K562 (cell line): ENCODE measurements around the gene FGF16.

Experiments used
- EP300 ChIP-seq: IDR thresholded peaks from 2 replicates; pipeline ENCODE4 v1.6.1; 2012; ENCODE audit warnings: low read length, improper control_type of control experiment
- MEIS2 ChIP-seq: fragments of 450-650 bp; IDR thresholded peaks from 2 replicates; pipeline ENCODE4 v1.6.1; 2014; ENCODE audit warnings: mild to moderate bottlenecking; ENCODE audit not compliant: partially characterized antibody
- PHB2 ChIP-seq: fragments of 450-650 bp; IDR thresholded peaks from 2 replicates; pipeline ENCODE4 v1.6.1; 2017; ENCODE audit warnings: low read depth
- PYGO2 ChIP-seq: fragments of 450-650 bp; IDR thresholded peaks from 2 replicates; pipeline ENCODE4 v1.6.1; 2016; ENCODE audit warnings: mild to moderate bottlenecking, missing genetic modification characterization, moderate library complexity, missing compliant biosample characterization
- RB1 ChIP-seq: fragments of 450-650 bp; IDR thresholded peaks from 2 replicates; pipeline ENCODE4 v1.6.1; 2017; ENCODE audit warnings: low read depth, mild to moderate bottlenecking
- SP2 ChIP-seq: IDR thresholded peaks from 2 replicates; pipeline ENCODE4 v1.6.1; 2011; ENCODE audit warnings: mild to moderate bottlenecking, low read depth, low read length, moderate library complexity; ENCODE audit not compliant: poor library complexity, severe bottlenecking; ENCODE audit errors: extremely low read depth
- YBX1 ChIP-seq: fragments of 450-650 bp; IDR thresholded peaks from 2 replicates; pipeline ENCODE4 v1.7.1; 2016; ENCODE audit warnings: mild to moderate bottlenecking
- ZNF146 ChIP-seq: IDR thresholded peaks from one replicate; pipeline ENCODE4 v1.6.1; 2018; ENCODE audit warnings: missing compliant biosample characterization; ENCODE audit not compliant: unreplicated experiment
- ZNF551 ChIP-seq: fragments of 250-450 bp; sonication (Bioruptor Pico); IDR thresholded peaks from 2 replicates; pipeline ENCODE4 v1.5.0; 2021; ENCODE audit warnings: mild to moderate bottlenecking, moderate library complexity
- TF ChIP-seq, protein P1 (sequence below): sonication (generic); formaldehyde crosslinking; IDR thresholded peaks from 2 replicates; pipeline ENCODE4 v1.8.0; 2022; ENCODE audit warnings: mild to moderate bottlenecking, missing genetic modification reagents, borderline replicate concordance
- TF ChIP-seq, protein P2 (sequence below), 3 experiments: IDR thresholded peaks in 2 of 3; conservative IDR thresholded peaks in 1 of 3; 2 replicates each; pipeline ENCODE4 v1.5.1; 2011 to 2012; ENCODE audit warnings: low read length in 3 of 3, mild to moderate bottlenecking in 3 of 3, control low read depth in 2 of 3, improper control_type of control experiment in 1 of 3, inconsistent platforms in 1 of 3, low read depth in 1 of 3, mixed read lengths in 1 of 3, moderate library complexity in 1 of 3; ENCODE audit not compliant: insufficient read depth in 2 of 3
- TF ChIP-seq, protein P3 (sequence below): fragments of 450-650 bp; IDR thresholded peaks from 2 replicates; pipeline ENCODE4 v1.6.1; 2016; ENCODE audit warnings: low read depth
- TF ChIP-seq, protein P4 (sequence below), 2 experiments: fragments of 450-650 bp; IDR thresholded peaks; 2 replicates each; pipeline ENCODE4 v1.6.1; 2016

DNA sequence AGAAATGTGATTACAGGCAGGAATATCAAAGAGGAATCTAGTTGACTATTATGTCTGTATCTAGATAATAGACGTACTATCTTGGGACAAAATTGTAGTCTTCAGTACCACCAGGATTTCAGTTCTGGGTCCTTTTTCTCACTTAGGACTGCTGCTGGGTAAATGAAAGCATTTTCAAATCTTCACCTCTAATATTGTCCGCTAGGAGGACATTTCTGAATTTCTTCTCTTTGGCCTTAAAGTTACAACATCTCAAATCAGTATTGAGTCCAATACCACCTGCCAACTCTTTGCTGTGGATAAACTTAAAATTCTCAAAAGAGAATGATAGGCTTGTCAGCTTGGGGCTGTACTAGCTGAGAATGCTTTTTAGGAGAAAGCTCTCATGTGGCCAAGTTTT, 6.0 kb downstream of the FGF16 start:
- TF ChIP-seq ZNF146 (CRISPR knock-in tag) (no peak), PYGO2 (tag) (no peak), RB1 (no peak), ZNF551 (CRISPR knock-in tag) (no peak), SP2 (no peak), EP300 (no peak), PHB2 (no peak), YBX1 (no peak), MEIS2 (no peak)
- TF ChIP-seq, protein P1, sequence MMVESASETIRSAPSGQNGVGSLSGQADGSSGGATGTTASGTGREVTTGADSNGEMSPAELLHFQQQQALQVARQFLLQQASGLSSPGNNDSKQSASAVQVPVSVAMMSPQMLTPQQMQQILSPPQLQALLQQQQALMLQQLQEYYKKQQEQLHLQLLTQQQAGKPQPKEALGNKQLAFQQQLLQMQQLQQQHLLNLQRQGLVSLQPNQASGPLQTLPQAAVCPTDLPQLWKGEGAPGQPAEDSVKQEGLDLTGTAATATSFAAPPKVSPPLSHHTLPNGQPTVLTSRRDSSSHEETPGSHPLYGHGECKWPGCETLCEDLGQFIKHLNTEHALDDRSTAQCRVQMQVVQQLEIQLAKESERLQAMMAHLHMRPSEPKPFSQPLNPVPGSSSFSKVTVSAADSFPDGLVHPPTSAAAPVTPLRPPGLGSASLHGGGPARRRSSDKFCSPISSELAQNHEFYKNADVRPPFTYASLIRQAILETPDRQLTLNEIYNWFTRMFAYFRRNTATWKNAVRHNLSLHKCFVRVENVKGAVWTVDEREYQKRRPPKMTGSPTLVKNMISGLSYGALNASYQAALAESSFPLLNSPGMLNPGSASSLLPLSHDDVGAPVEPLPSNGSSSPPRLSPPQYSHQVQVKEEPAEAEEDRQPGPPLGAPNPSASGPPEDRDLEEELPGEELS (CRISPR knock-in tag), result no peak
- TF ChIP-seq, protein P2, sequence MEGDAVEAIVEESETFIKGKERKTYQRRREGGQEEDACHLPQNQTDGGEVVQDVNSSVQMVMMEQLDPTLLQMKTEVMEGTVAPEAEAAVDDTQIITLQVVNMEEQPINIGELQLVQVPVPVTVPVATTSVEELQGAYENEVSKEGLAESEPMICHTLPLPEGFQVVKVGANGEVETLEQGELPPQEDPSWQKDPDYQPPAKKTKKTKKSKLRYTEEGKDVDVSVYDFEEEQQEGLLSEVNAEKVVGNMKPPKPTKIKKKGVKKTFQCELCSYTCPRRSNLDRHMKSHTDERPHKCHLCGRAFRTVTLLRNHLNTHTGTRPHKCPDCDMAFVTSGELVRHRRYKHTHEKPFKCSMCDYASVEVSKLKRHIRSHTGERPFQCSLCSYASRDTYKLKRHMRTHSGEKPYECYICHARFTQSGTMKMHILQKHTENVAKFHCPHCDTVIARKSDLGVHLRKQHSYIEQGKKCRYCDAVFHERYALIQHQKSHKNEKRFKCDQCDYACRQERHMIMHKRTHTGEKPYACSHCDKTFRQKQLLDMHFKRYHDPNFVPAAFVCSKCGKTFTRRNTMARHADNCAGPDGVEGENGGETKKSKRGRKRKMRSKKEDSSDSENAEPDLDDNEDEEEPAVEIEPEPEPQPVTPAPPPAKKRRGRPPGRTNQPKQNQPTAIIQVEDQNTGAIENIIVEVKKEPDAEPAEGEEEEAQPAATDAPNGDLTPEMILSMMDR (IDR thresholded peaks at IDR 0.05 in 2 of 3, conservative IDR thresholded peaks at IDR 0.05 in 1 of 3; ENCODE audit: insufficient read depth in 2 of 3, low read depth in 1 of 3, low read length in 3 of 3), result peak in 1 of 3 experiments; percentile 20; a peak in 1 of 6 replicates
- TF ChIP-seq, protein P3, sequence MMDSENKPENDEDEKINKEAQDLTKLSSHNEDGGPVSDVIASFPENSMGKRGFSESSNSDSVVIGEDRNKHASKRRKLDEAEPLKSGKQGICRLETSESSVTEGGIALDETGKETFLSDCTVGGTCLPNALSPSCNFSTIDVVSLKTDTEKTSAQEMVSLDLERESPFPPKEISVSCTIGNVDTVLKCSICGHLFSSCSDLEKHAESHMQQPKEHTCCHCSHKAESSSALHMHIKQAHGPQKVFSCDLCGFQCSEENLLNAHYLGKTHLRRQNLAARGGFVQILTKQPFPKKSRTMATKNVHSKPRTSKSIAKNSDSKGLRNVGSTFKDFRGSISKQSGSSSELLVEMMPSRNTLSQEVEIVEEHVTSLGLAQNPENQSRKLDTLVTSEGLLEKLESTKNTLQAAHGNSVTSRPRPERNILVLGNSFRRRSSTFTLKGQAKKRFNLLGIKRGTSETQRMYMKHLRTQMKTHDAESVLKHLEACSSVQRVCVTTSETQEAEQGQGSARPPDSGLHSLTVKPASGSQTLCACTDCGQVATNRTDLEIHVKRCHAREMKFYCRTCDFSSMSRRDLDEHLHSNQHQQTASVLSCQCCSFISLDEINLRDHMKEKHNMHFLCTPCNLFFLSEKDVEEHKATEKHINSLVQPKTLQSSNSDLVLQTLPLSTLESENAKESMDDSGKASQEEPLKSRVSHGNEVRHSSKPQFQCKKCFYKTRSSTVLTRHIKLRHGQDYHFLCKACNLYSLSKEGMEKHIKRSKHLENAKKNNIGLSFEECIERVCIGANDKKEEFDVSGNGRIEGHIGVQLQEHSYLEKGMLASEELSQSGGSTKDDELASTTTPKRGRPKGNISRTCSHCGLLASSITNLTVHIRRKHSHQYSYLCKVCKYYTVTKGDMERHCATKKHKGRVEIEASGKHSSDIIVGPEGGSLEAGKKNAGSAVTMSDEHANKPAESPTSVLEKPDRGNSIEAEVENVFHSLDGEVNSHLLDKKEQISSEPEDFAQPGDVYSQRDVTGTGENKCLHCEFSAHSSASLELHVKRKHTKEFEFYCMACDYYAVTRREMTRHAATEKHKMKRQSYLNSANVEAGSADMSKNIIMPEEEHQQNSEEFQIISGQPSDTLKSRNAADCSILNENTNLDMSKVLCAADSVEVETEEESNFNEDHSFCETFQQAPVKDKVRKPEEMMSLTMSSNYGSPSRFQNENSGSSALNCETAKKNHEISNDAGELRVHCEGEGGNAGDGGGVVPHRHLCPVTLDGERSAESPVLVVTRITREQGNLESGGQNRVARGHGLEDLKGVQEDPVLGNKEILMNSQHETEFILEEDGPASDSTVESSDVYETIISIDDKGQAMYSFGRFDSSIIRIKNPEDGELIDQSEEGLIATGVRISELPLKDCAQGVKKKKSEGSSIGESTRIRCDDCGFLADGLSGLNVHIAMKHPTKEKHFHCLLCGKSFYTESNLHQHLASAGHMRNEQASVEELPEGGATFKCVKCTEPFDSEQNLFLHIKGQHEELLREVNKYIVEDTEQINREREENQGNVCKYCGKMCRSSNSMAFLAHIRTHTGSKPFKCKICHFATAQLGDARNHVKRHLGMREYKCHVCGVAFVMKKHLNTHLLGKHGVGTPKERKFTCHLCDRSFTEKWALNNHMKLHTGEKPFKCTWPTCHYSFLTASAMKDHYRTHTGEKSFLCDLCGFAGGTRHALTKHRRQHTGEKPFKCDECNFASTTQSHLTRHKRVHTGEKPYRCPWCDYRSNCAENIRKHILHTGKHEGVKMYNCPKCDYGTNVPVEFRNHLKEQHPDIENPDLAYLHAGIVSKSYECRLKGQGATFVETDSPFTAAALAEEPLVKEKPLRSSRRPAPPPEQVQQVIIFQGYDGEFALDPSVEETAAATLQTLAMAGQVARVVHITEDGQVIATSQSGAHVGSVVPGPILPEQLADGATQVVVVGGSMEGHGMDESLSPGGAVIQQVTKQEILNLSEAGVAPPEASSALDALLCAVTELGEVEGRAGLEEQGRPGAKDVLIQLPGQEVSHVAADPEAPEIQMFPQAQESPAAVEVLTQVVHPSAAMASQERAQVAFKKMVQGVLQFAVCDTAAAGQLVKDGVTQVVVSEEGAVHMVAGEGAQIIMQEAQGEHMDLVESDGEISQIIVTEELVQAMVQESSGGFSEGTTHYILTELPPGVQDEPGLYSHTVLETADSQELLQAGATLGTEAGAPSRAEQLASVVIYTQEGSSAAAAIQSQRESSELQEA, result no peak
- TF ChIP-seq, protein P4, sequence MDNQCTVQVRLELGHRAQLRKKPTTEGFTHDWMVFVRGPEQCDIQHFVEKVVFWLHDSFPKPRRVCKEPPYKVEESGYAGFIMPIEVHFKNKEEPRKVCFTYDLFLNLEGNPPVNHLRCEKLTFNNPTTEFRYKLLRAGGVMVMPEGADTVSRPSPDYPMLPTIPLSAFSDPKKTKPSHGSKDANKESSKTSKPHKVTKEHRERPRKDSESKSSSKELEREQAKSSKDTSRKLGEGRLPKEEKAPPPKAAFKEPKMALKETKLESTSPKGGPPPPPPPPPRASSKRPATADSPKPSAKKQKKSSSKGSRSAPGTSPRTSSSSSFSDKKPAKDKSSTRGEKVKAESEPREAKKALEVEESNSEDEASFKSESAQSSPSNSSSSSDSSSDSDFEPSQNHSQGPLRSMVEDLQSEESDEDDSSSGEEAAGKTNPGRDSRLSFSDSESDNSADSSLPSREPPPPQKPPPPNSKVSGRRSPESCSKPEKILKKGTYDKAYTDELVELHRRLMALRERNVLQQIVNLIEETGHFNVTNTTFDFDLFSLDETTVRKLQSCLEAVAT (IDR thresholded peaks at IDR 0.05), result no peak
